ENCODE results near the gene UNC50.
"Not testable (repeated sequence)": the region's sequence is repeated elsewhere in the genome, so short reads cannot be mapped to it uniquely, and the experiment has no call there.

The UNC50 gene

GRCh38 chr2:98582523-98582922, 25.9 kb upstream of the UNC50 start:
- Mint-ChIP-seq H3K27ac (ENCODE audit: low read depth) (no peak overlapping the region), H3K36me3 (ENCODE audit: insufficient read depth) (peaks cover 58% of the 10 kb centered on the region), H3K27me3 (no peaks in the 10 kb centered on the region), H3K4me1 (no peaks in the 10 kb centered on the region), H3K9me3 (no peaks in the 10 kb centered on the region), H3K4me3 (no peak overlapping the region)
- DNase-seq (ENCODE audit: low spot score in 2 of 2) (no peak), ATAC-seq (replicated peaks; ENCODE audit: extremely low read depth, poor library complexity, severe bottlenecking) (no peak)

- Mint-ChIP-seq H3K27ac (ENCODE audit: low read depth) (no peak overlapping the region), H3K4me3 (no peak overlapping the region), H3K36me3 (ENCODE audit: insufficient read depth) (peaks cover 52% of the 10 kb centered on the region), H3K9me3 (no peaks in the 10 kb centered on the region), H3K27me3 (no peaks in the 10 kb centered on the region), H3K4me1 (no peaks in the 10 kb centered on the region)
- no peak for DNase-seq (ENCODE audit: low spot score in 2 of 2)
- no peak for ATAC-seq (replicated peaks; ENCODE audit: extremely low read depth, poor library complexity, severe bottlenecking)
Observed at GRCh38 chr2:98583276-98583675, 25.1 kb upstream of the UNC50 start.

GRCh38 chr2:98583816-98584618, 24.4 kb upstream of the UNC50 start:
- DNase-seq (ENCODE audit: low spot score in 2 of 2) (no peak), ATAC-seq (replicated peaks; ENCODE audit: extremely low read depth, poor library complexity, severe bottlenecking) (no peak)
- no peaks in the 10 kb centered on the region for H3K27me3 Mint-ChIP-seq
- H3K9me3 Mint-ChIP-seq: no peaks in the 10 kb centered on the region
- no peaks in the 10 kb centered on the region for H3K4me1 Mint-ChIP-seq
- peaks cover 49% of the 10 kb centered on the region for H3K36me3 Mint-ChIP-seq (ENCODE audit: insufficient read depth)
- H3K4me3 Mint-ChIP-seq: no peak overlapping the region
- no peak overlapping the region for H3K27ac Mint-ChIP-seq (ENCODE audit: low read depth)

- no peak overlapping the region for H3K27ac Mint-ChIP-seq (ENCODE audit: low read depth)
- no peak for ATAC-seq (replicated peaks; ENCODE audit: extremely low read depth, poor library complexity, severe bottlenecking)
- H3K36me3 Mint-ChIP-seq (ENCODE audit: insufficient read depth): peaks cover 49% of the 10 kb centered on the region
- H3K27me3 Mint-ChIP-seq: no peaks in the 10 kb centered on the region
- no peaks in the 10 kb centered on the region for H3K9me3 Mint-ChIP-seq
- no peak overlapping the region for H3K4me3 Mint-ChIP-seq
- no peaks in the 10 kb centered on the region for H3K4me1 Mint-ChIP-seq
- no peak for DNase-seq (ENCODE audit: low spot score in 2 of 2)
Observed at GRCh38 chr2:98585386-98585785, 23.0 kb upstream of the UNC50 start.

- ATAC-seq (replicated peaks; ENCODE audit: extremely low read depth, poor library complexity, severe bottlenecking) (no peak), DNase-seq (ENCODE audit: low spot score in 2 of 2) (no peak)
- Mint-ChIP-seq H3K4me3 (no peak overlapping the region), H3K36me3 (ENCODE audit: insufficient read depth) (peaks cover 43% of the 10 kb centered on the region), H3K27me3 (no peaks in the 10 kb centered on the region), H3K27ac (ENCODE audit: low read depth) (peak overlapping the region; percentile 44), H3K9me3 (no peaks in the 10 kb centered on the region), H3K4me1 (no peaks in the 10 kb centered on the region)
Observed at GRCh38 chr2:98586551-98587140, 21.7 kb upstream of the UNC50 start.

- Mint-ChIP-seq H3K36me3 (ENCODE audit: insufficient read depth) (peaks cover 40% of the 10 kb centered on the region), H3K27me3 (no peaks in the 10 kb centered on the region), H3K9me3 (peaks cover 3% of the 10 kb centered on the region), H3K27ac (ENCODE audit: low read depth) (peak overlapping the region; percentile 46), H3K4me1 (peaks cover 10% of the 10 kb centered on the region), H3K4me3 (no peak overlapping the region)
- no peak for ATAC-seq (replicated peaks; ENCODE audit: extremely low read depth, poor library complexity, severe bottlenecking)
- DNase-seq (ENCODE audit: low spot score in 2 of 2): no peak
Observed at GRCh38 chr2:98588880-98589431, 19.4 kb upstream of the UNC50 start.

- no peak for DNase-seq (ENCODE audit: low spot score in 2 of 2)
- H3K9me3 Mint-ChIP-seq: peaks cover 4% of the 10 kb centered on the region
- no peaks in the 10 kb centered on the region for H3K27me3 Mint-ChIP-seq
- peak overlapping the region; percentile 46 for H3K27ac Mint-ChIP-seq (ENCODE audit: low read depth)
- peaks cover 11% of the 10 kb centered on the region for H3K4me1 Mint-ChIP-seq
- no peak overlapping the region for H3K4me3 Mint-ChIP-seq
- H3K36me3 Mint-ChIP-seq (ENCODE audit: insufficient read depth): peaks cover 41% of the 10 kb centered on the region
- ATAC-seq (replicated peaks; ENCODE audit: extremely low read depth, poor library complexity, severe bottlenecking): no peak
Observed at GRCh38 chr2:98589489-98589888, 18.9 kb upstream of the UNC50 start.

GRCh38 chr2:98592565-98592964, 15.8 kb upstream of the UNC50 start:
- H3K27ac Mint-ChIP-seq (ENCODE audit: low read depth): peak overlapping the region; percentile 38
- ATAC-seq (replicated peaks; ENCODE audit: extremely low read depth, poor library complexity, severe bottlenecking): no peak
- H3K36me3 Mint-ChIP-seq (ENCODE audit: insufficient read depth): peaks cover 26% of the 10 kb centered on the region
- peaks cover 4% of the 10 kb centered on the region for H3K9me3 Mint-ChIP-seq
- peaks cover 19% of the 10 kb centered on the region for H3K4me1 Mint-ChIP-seq
- H3K27me3 Mint-ChIP-seq: no peaks in the 10 kb centered on the region
- no peak overlapping the region for H3K4me3 Mint-ChIP-seq
- DNase-seq (ENCODE audit: low spot score in 2 of 2): no peak

- not testable (repeated sequence) for H3K9me3 Mint-ChIP-seq; ATAC-seq (replicated peaks; ENCODE audit: extremely low read depth, poor library complexity, severe bottlenecking); H3K27me3 Mint-ChIP-seq; H3K4me3 Mint-ChIP-seq; H3K27ac Mint-ChIP-seq (ENCODE audit: low read depth); DNase-seq (ENCODE audit: low spot score in 2 of 2)
- H3K36me3 Mint-ChIP-seq (ENCODE audit: insufficient read depth): peaks cover 26% of the 10 kb centered on the region
- peaks cover 19% of the 10 kb centered on the region for H3K4me1 Mint-ChIP-seq
Observed at GRCh38 chr2:98594665-98595064, 13.7 kb upstream of the UNC50 start.

GRCh38 chr2:98598781-98599428, 9.5 kb upstream of the UNC50 start:
- Mint-ChIP-seq H3K27ac (ENCODE audit: low read depth) (peak overlapping the region; percentile 68), H3K27me3 (no peaks in the 10 kb centered on the region), H3K4me3 (no peak overlapping the region), H3K9me3 (peaks cover 2% of the 10 kb centered on the region), H3K4me1 (peaks cover 9% of the 10 kb centered on the region), H3K36me3 (ENCODE audit: insufficient read depth) (peaks cover 35% of the 10 kb centered on the region)
- no peak for DNase-seq (ENCODE audit: low spot score in 2 of 2)
- ATAC-seq (replicated peaks; ENCODE audit: extremely low read depth, poor library complexity, severe bottlenecking): no peak

GRCh38 chr2:98601532-98602132, 6.8 kb upstream of the UNC50 start:
- Mint-ChIP-seq H3K27ac (ENCODE audit: low read depth) (no peak overlapping the region), H3K4me1 (peaks cover 25% of the 10 kb centered on the region), H3K9me3 (no peaks in the 10 kb centered on the region), H3K4me3 (no peak overlapping the region), H3K27me3 (no peaks in the 10 kb centered on the region), H3K36me3 (ENCODE audit: insufficient read depth) (peaks cover 30% of the 10 kb centered on the region)
- ATAC-seq (replicated peaks; ENCODE audit: extremely low read depth, poor library complexity, severe bottlenecking): no peak
- no peak for DNase-seq (ENCODE audit: low spot score in 2 of 2)

GRCh38 chr2:98604547-98604946, 3.8 kb upstream of the UNC50 start:
- Mint-ChIP-seq H3K4me3 (no peak overlapping the region), H3K36me3 (ENCODE audit: insufficient read depth) (peaks cover 44% of the 10 kb centered on the region), H3K27ac (ENCODE audit: low read depth) (peak overlapping the region; percentile 69), H3K27me3 (no peaks in the 10 kb centered on the region), H3K9me3 (no peaks in the 10 kb centered on the region), H3K4me1 (peaks cover 43% of the 10 kb centered on the region)
- no peak for DNase-seq (ENCODE audit: low spot score in 2 of 2)
- no peak for ATAC-seq (replicated peaks; ENCODE audit: extremely low read depth, poor library complexity, severe bottlenecking)

All from central memory CD8-positive, alpha-beta T cell (primary cell).